NOMO-1 treated with DMSO at 0.1 percent for 48 hours (cell line): ENCODE measurements around the gene ABCA8.
"Not testable (repeated sequence)": the region's sequence is repeated elsewhere in the genome, so short reads cannot be mapped to it uniquely, and the experiment has no call there.

Experiments used
- DNase-seq: peaks from one replicate; lab custom pipeline; 2025; ENCODE audit not compliant: unreplicated experiment; lab: John Stamatoyannopoulos, UW

The ABCA8 gene

GRCh38 chr17:68943812-68944182 lies 11.4 kb downstream of the ABCA8 start:
- DNase-seq = not testable (repeated sequence)

DNA sequence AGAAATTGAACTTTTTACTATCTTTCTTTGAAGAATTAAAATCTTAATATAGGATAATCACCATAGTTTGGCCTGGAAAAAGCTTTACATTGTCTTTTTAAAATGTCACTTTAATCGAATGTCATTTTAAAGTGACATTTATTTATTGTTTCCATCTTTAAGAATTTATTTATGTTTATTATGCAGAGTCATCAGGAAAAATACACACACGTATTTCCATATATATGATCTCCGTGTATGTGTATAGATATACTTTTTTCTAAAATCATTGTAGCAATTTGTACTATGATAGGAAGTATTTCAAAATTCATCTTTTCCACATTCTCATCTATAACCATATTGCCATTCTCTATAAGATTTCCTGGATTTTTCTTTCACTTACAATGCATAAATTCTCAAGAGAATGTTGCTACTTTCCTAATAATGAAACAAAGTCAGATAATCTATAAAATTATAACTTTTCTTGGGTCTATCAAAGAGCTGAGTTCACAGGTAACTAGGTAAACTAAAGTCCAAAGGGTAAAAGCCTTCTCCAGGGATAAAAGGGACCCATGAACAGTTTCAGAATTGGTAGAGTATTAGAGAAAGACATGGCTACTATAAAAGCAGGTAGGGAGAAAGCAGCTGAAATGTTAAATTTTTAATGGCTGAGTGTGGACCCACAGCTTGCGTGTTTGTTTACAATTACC lies 11.9 kb downstream of the ABCA8 start:
- DNase-seq = no peak

DNA sequence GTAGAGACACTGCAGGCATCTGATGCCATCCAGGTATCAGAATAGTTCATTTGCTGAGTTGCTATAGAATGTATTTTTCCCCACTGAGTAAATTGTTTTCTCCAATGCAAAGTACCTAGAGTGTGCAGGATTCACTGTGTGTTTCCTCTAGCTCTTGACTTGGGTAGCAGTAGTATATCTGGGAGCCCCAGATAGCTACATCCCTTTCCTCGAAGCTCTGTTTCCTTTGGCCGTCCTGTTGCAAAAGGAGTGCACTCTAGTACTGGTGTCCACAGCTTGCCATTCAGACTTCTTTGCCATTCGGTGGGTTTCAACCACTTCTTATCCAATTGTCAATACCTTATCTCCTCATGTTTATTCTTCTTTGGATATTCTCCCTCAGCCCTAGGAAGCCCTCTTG lies 12.8 kb downstream of the ABCA8 start:
- DNase-seq = no peak

GRCh38 chr17:68941761-68942160 lies 13.4 kb downstream of the ABCA8 start:
- DNase-seq = peak; percentile 76

DNA sequence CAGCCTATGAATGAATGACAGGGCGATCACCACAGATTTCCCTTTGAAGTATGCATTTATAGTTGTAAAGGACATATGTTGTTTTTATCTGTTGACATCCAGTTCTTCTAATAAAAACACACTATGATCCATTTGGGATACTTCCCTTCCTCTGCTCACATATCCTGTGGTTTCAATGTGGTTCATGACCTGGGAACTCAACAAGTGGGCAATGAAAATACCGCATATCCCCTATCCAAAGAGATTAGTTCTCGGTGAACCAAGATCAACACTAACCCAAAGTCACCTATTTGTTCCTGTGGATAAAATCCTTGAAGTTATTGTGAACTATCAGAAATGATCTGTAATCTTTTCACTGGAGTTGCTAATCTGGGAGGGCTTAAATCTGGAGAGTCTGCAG lies 16.0 kb downstream of the ABCA8 start:
- no peak for DNase-seq

- no peak for DNase-seq
Measured at GRCh38 chr17:68937890-68938514, 17.2 kb downstream of the ABCA8 start.

GRCh38 chr17:68927516-68927915 lies 27.7 kb downstream of the ABCA8 start:
- DNase-seq = no peak

- peak; percentile 35 for DNase-seq
Measured at GRCh38 chr17:68924793-68925720, 30.1 kb downstream of the ABCA8 start.

- no peak for DNase-seq
Measured at GRCh38 chr17:68910789-68911431, 44.3 kb downstream of the ABCA8 start.

GRCh38 chr17:68910251-68910705 lies 44.9 kb downstream of the ABCA8 start:
- no peak for DNase-seq

DNA sequence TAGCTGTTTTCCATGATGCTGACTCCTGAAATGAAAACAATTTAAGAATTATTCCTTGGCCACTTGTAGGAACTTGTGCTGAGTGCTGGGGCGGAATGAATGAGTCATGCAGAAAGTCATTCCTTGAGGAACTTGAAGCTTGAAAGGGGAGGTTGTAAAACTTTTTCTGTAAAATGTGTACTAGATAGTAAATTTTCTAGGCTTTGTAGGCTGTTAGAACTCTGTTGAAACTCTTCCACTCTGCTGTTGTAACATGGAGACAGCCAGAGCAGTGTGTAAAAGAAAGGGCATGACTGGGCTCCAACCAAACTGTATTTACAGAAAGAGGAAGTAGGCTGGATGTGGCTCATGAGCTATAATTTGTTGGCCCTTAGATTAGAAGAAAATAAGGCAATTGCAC lies 46.1 kb downstream of the ABCA8 start:
- peak; percentile 100 for DNase-seq

DNA sequence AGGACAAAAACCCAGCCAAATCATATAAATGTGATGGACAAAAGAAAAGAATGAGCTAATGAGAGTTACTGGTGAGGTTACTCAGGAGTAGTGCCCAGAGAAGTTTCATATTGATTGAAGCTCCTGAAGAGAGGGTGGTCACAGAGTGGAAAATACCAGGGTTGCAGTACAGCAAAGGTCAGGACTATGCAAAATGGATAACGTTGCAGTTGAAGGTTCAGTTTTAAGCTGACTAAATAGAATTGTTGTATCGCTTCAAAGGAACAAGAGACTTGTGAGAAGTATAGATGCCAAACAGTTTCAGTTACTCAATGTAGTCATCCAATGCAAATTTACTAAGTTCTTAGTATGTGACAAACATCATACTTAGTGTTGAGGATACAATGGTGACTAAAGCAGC lies 47.1 kb downstream of the ABCA8 start:
- DNase-seq = no peak

DNA sequence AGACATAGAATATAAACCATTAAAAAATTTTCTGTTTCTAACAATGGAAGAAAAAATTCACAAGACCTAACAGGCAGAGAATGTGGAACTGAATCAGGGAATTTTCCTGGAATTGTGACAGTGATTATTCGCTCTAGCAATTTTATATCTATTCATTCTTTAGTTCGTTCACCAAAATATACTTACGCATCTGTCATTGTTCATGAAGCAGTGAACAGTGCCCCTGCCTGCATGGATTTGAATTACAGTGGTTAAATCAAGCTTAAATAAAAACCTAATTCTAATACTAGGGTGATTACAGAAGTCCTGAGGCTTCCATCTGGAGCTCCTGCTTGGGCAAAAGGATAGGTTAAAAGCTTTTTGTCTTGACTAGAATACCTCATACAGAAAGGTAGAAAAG lies 48.6 kb downstream of the ABCA8 start:
- DNase-seq = no peak

GRCh38 chr17:68903286-68903685 lies 51.9 kb downstream of the ABCA8 start:
- DNase-seq = no peak

DNA sequence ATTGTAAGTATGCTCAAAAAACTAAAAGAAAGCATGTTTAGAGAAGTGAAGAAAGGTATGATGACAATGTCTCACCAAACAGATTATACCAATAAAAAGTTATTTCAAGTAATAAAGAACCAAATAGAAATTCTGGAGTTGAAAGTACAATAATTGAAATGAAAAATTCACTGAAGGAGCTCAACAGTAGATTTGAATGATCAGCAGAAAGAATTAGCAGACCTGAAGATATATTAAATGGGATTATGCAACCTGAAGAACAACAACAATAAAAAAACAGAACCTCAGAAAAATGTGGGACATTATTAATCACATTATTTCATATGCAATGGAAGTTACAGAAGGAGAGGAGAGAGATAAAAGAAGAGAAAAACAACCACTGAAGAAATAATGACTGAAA lies 57.6 kb downstream of the ABCA8 start:
- DNase-seq = no peak

GRCh38 chr17:68892658-68893057 lies 62.5 kb downstream of the ABCA8 start:
- no peak for DNase-seq

DNA sequence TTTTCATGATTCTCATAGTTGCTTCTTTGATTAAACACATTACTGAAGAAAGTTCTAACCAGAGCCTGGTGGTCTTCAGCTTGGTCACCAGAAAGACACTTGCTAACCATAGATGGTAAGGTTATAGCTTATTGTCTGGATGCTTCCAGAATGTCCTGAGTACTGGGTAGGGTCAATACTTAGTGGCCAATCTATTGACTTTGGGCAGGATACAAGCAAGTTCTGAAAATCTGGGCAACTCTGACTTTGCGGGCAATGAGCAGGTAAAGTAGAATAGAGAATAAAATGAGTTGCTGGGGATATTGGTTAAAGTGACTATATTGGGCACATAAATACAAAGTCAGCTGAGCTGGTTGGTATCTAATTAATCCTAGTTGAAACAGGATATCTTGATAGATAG lies 63.0 kb downstream of the ABCA8 start:
- no peak for DNase-seq

- no peak for DNase-seq
Measured at GRCh38 chr17:68886401-68886800, 68.8 kb downstream of the ABCA8 start.

GRCh38 chr17:68884888-68885287 lies 70.3 kb downstream of the ABCA8 start:
- no peak for DNase-seq

GRCh38 chr17:68878226-68878885 lies 76.8 kb downstream of the ABCA8 start:
- DNase-seq = no peak

DNA sequence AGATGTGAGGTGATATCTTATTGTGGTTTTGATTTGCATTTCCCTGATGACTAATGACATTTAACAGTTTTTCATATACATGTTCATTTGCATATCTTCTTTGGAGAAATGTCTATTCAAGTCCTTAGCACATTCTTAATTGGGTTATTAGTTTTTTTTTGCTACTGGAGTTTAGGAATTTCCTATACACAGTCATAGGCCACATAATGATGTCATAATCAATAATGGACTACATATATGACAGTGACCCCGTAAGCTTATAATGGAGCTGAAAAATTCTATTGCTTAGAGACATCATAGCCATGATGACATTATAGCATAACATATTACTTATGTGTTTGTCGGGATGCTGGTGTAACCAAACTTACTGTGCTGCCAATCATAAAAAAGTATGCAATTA lies 83.7 kb downstream of the ABCA8 start:
- no peak for DNase-seq
